C4-2B (cell line): ENCODE measurements around the gene ECPAS.

Experiments used
- ZFX ChIP-seq: fragments of 450-650 bp; IDR thresholded peaks from 2 replicates; pipeline ENCODE4 v1.6.1; 2017
- TF ChIP-seq, protein P1 (sequence below): fragments of 450-650 bp; conservative IDR thresholded peaks from 2 replicates; pipeline ENCODE4 v1.5.1; 2017; ENCODE audit warnings: mild to moderate bottlenecking

- TF ChIP-seq, protein P1, sequence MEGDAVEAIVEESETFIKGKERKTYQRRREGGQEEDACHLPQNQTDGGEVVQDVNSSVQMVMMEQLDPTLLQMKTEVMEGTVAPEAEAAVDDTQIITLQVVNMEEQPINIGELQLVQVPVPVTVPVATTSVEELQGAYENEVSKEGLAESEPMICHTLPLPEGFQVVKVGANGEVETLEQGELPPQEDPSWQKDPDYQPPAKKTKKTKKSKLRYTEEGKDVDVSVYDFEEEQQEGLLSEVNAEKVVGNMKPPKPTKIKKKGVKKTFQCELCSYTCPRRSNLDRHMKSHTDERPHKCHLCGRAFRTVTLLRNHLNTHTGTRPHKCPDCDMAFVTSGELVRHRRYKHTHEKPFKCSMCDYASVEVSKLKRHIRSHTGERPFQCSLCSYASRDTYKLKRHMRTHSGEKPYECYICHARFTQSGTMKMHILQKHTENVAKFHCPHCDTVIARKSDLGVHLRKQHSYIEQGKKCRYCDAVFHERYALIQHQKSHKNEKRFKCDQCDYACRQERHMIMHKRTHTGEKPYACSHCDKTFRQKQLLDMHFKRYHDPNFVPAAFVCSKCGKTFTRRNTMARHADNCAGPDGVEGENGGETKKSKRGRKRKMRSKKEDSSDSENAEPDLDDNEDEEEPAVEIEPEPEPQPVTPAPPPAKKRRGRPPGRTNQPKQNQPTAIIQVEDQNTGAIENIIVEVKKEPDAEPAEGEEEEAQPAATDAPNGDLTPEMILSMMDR, result no peak
- TF ChIP-seq ZFX, result no peak
These were observed 45.5 kb downstream of the ECPAS start for GRCh38 chr9:111438541-111439235.
